NCI-H1105 treated with DMSO at 0.1 percent for 48 hours (cell line): ENCODE data around the gene COL20A1.

Experiments used
- DNase-seq: peaks from one replicate; lab custom pipeline; 2025; lab: John Stamatoyannopoulos, UW

COL20A1 gene

DNA sequence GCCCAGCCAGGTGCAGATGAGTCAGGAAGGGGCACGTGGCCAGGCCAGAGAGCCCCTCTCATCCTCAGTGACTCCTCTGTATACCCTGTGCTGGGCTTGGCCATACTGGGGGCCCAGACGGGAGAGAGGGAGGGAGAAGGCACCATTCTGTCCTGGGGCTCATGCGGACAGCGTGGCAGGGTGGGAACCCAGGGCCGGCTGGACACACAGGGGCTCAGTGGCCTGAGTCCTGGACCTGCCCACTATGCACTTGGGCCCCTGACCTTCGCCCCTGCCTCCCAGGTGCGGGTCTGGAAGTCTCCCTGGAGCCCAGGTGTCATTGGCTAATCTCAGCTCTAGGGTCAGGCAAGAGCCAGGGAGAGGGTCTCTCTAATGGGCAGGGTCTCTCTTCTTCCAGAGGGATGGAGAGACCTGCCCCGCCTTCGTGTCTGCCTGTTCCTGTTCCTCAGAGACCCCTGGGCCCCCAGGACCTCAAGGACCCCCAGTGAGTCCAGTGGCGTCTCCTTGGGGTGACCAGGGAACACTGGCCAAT, 27.7 kb downstream of the COL20A1 start:
- no peak for DNase-seq

DNA sequence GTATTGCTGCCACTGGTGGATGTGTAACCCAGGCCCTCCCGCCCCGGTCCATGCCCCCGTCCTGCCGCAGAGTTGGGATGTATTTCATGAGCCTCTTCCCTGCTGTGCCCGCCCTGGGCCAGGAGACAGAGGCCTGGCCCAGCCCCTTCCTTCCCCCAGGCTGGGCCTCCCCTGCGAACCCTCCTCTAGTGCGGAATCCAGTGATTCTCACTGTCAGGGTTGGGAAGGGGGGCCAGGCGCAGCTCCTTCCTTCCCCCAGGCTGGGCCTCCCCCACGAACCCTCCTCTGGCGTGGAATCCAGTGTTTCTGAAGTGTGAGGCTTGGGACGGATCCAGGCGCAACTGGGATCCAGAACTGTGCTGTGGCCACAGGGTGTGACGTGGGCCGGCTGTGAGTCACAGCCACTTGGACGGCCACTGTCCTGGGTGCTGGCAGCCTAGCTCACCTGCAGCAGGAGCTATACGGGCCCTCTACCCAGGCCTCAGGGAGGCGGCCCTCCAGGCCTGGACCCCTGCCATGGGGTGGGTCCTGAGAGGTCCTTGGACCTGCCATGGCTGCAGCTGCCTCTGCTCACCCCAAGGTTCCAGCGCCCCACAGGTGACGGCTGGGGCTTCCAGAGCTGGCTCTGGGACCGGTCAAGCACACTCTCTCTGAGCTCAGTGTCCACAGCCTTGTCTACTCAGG, 28.3 kb downstream of the COL20A1 start:
- DNase-seq: no peak

DNA sequence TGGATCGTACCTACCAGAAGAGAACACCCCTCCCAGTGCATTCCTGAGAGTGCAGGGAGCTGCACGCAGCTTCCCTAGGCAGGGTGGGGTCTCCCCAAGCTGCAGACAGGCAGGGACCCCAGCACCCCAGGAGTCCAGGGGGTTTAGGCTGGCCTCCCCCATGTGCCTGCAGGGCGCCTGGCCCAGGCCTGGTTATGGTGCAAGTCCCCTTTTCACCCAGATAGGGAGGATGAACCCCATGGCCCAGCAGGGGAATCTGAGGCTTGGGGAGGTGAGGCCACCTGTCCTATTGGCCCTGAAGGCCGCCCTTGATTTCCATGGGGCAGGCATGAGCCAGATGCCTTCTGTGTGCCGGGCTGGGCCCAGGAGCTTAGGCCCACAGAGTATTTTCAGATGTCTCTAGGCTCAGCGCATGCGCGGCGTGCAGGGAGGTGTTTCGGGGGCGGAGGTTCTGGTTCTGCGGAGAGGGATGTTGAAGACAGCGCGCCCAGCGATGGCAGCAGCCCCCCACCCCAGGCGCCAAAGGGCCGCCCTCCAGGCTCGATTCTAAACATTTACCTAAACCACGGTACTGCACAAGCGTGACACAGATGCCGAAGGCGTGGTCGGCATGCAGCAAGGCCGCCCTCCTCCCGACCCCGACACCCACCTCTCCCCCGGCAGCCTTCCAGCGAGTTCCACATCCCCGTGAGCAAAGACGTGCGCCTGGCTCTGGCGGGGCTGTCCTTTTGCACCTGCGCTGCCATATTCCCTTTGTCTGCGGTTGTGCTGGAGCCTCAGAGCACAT, 29.4 kb downstream of the COL20A1 start:
- no peak for DNase-seq

DNA sequence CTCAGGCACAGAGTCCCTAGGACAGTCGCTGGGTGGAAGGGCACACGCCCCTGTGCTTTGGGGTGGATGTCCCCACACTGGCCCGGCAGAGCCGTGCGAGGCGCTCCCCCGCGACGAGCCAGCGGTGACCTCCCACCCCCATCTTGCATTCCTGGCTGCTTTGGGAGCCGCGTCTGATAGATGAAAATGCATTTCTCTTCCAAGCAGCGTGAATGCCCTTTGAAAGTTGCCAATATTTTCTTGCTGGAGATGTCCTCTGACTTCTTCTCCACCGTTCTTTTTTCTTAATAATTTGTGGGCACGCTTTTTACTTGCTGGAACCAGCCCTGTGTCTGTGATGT, 29.9 kb downstream of the COL20A1 start:
- no peak for DNase-seq

DNA sequence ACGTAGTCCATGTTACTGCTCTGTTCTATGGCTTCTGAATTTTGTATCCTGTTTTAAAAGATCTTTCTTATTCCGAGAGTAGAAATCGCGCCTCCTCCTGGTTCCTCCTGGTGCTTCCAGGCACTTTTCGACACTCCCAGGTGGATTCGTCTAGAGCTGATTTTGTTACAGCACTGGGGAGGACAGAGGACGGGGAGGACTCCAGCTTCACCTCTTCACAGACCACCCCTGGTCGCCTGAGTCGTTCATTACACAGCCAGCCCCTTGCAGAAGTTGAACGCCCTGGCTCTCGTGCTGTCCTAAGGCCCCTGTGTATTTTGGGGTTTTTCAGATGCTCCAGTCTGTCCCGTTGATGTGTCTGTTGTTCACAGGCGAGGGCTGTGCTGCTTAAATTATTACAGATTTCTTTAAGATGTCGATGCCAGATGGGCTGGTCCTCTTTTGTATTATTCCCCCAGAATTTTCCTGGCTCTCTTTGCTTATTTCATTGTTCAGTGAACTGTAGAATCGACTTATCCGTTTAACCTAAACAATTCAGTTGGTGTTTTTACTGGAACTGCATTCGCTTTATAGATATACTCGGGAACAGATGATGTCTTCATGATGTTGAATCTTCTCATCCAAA, 30.5 kb downstream of the COL20A1 start:
- DNase-seq: no peak

DNA sequence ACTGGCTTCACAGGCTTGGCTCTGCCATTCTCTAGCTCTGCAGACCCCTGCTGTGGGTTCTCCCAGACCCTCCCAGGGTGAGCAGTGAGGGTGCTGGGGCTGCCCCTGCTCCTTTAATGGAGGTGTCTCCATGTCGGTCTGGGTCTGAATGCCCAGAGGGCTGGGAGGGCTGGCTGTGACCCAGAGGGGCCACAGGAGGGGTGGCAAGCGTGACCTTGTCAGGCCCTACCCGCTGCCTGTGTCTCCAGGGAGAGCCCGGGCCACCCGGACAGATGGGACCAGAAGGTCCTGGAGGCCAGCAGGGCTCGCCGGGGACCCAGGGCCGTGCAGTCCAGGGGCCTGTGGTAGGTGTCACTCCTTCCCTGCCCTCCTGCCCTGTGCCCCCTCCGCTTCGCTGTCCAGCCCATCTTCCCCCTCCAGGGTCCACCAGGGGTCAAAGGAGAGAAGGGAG, 32.1 kb downstream of the COL20A1 start:
- no peak for DNase-seq

DNA sequence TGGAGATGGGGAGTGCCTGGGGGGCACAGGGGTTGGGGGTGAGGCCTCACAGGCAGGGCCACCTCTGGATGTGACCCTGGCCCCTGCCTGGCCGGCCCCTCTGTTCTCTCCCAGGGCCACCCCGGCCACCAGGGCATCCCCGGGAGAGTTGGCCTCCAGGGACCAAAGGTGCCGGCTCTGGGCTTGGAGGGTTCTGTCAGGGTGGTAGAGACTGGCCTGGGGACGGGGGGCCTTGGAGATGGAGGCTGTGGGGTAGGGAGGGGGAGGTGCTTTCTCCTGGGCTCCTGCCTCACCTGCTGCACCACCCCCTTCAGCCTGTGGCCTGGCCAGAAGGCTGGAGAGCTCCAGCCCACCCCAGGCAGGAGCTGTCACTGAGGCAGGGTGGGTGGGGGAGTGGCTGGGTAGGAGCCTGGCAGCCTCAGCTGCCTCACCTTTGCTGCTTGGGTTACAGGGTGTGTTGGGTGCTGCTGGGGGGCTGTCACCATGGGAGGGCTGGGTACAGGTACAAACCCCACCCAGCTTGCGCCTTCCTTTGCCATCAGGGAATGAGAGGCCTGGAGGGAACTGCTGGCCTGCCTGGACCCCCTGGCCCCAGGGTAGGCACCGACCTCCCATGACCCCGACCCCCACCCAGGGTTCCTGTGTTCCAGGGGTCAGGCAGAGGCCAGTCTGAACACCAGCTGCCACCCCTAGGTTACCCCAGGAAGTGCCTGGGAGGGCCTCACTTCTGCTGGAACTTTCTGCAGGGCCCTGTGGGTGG, 32.7 kb downstream of the COL20A1 start:
- DNase-seq: no peak

DNA sequence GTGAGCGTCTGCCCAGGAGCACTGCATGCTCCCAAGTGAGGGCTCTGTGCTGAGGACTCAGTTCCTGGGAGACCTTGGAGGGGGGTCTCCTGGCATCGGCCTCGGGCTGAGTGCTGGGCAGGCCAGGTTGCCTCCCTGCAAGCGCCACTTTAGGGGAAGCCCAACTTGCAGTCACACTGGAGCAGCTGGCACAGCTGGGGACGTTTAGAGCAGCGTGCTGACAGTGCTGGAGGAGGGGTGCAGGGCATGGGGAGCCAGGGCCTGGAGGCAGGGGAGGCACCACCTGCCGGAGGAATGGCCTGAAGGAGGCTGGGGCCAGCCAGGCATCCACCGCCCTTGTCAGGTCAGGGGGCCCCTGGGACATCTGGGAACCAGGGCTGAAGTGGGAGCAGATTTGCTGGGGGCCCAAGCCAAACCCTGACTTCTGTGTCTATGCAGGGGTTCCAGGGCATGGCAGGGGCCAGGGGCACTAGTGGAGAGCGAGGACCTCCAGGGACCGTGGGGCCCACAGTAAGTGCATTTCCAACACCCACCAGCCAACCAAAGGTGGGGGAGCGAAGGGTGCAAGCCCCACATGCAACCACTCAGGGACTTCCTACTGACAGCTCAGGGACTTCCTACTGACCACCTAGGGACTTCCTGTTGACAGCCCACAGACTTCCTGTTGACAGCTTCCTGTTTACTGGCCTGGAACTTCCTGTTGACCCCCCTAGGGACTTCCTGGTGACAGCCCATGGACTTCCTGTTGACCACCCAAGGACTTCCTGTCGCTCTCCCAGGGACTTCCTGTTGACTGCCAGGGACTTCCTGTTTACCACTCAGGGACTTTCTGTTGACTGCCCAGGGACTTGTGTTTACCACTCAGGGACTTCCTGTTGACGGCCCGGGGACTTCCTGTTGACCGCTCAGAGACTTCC, 33.6 kb downstream of the COL20A1 start:
- DNase-seq: no peak

DNA sequence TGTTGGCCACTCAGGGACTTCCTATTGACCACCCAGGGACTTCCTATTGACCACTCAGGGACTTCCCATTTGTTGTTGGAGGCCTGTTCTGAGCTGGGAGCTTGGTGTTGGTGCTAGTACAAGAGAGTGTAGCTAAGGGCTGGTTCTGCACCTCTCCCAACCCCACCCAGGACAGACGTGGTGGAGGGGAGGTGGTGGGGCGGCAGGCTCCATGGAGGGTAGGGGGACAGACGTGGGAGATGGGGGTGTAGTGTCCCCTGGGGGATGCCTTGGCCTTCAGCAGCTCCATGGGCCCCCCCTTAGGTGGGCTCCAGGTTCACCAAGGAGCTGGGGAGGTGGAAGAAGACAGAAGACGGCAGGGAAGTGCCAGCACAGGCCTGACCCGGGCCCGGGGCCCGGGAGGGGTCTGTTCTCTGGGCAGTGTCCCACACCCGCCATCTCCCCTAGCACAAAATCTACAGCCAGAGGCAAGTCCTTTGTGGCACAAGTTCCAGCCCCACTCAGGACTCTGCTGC, 34.3 kb downstream of the COL20A1 start:
- no peak for DNase-seq

DNA sequence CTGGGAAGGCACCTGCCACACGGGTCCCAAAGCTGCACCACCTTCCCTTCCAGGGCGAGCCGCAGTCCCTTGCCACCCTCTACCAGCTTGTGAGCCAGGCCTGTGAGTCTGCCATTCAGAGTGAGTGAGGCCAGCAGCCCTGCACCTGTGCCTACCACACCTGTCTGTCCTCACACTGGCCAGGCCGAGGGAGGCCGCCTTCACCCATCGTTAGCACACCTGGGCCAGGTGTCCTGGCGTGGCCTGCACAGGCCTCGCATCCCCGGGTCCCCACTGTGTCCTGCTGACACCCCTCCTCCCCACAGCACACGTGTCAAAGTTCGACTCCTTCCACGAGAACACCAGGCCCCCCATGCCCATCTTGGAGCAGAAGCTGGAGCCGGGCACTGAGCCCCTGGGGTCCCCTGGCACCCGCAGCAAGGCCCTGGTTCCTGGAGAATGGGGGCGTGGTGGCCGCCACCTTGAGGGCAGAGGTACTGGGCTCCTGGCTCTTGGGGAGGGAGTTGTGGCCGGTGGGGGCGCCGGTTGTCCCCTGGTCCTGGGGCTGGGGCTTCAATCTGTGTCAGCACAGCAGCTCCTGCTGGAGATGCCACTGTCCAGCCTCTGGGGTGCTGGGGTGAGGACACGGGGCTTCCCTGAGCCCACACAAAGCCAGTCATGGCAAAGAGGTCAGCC, 35.2 kb downstream of the COL20A1 start:
- DNase-seq: no peak

DNA sequence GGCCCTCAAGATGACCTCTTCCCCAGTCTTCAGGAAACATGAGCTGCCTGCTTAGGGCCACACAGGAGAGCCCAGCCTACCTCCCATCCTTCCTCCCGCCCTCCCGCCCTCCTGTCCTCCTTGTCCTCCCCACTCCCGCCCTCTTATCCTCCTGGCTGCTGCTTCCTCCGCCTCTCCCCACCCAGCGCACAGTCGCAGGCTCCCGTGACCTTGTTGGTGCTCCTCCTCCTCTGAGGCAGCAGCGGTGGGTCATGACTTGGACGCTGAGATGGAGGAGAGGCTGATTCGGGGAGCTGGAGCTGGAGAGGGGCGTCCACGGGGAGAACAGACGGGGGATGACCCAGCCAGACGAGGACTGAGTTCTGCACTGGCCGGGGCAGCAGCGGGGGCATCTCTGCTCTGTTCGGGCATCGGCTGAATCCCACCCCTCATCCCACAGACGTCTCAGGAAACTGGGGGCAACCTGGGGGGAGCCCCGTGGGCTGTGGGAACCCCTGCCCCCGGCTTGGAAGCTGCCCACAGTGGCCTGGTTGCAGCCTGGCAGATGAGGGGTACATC, 35.8 kb downstream of the COL20A1 start:
- no peak for DNase-seq

DNA sequence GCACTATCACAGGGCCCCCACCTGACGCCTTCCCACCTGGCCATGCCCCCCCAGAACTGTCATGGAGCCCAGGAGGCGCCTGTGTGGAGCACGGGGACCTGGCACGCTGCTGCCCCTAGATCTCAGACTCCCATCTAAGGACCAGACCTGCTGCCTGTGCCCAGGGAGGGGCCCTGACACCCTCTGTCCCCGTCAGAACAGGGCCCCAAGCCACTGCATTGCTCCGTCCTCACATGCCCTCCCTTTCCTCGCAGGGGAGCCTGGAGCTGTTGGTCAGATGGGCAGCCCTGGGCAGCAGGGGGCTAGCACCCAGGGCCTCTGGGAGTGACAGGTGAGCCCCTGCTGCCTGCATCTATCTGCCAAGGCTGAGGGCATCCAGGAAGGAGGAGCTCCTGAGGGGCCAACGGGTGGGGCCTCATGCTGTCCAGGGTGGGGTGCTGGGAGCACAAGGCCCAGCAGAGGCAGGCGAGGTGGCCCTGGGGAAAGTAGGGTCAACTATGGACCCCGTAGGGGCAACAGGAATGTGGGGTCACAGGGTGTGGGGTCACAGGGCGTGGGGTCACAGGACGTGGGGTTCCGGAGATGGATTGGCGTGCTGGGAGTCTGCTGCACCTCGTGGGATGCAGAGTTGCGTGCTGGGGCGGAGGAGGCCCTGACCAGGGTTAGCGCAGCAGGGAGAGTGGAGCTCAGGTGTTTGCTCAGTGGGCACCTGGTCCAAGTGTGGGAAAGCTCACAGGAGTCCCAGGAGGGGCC, 36.5 kb downstream of the COL20A1 start:
- DNase-seq: no peak

DNA sequence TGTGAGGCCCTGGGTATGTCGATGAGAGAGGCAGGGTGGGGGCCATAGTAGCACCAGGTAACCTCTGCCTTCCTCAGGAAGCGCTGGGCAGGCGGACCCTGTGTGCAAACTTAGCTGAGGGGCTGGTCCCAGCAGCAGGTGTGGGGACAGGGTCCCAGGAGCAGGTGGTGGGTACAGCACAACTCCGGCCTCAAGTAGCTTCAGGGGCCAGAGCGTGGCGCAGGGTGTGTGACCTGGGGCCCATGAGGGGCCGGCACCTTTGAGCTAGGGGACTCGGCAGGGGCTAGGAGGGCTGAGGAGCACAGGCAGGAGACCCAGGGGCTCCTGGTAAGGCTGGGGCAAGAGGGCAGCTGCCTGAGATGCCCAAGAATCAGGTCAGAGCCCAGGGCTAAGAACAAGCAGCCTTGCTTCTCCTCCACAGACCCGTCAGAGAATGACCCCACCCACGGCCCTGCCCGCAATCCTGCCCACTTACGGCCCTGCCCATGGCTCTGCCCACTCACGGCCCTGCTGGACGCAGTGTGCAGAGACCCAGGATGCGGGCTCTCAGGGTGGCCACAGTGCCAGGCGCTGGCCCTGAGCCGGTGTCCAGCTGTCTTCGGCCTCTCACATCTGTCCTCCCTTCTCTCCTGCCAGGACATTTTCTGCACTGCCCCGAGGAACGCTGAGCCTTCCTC, 37.2 kb downstream of the COL20A1 start:
- DNase-seq: no peak

DNA sequence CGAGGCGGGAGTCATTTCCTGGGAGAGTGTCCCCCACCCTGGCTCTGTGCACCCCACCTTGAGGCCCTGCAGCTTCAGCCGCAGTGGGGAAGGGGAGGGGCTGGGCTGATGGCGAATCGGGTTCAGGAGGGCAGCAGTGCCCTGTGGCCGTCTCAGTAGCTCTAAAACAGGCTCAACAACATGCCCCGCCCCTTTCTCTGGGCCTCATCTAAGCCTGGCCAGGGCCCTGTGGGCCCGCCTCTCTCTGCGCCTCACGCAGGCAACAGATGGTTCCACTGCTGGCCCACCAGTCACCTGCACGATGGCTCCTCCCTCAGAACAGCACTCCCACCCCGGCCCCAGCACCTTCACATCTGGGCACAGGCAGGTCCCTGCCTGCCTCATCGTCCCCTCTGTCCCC, 38.0 kb downstream of the COL20A1 start:
- DNase-seq: no peak

DNA sequence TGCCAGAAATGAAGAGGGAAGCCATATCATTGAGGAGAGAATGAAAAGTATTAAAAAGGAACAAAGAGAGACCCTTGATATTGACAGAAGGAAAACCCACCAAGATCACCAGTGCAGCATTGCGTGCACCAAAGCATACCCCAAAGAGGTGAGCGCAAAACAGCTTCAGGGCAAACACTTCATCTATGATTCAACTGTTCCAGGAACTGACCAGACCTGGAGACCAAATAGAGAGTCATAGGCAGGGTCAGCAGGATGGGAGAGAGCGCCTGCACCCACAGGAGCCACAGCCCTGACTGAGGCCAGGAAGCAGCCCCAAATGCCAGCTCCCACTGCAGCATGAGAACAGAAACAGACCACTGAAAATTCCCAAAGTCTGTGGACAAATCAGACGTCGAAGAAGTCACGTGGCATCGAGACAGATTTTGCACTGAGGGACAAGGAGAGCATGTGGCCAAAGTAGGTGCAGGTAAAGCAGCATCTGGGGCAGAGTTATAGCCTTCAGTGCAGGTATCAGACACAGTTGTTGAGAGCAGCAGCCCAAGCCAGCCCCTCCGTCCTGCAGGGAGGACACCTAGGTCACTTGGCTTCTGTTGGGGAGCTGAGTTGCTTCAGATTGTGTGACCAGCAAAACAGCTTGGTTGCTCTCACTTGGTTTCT, 38.9 kb downstream of the COL20A1 start:
- no peak for DNase-seq

DNA sequence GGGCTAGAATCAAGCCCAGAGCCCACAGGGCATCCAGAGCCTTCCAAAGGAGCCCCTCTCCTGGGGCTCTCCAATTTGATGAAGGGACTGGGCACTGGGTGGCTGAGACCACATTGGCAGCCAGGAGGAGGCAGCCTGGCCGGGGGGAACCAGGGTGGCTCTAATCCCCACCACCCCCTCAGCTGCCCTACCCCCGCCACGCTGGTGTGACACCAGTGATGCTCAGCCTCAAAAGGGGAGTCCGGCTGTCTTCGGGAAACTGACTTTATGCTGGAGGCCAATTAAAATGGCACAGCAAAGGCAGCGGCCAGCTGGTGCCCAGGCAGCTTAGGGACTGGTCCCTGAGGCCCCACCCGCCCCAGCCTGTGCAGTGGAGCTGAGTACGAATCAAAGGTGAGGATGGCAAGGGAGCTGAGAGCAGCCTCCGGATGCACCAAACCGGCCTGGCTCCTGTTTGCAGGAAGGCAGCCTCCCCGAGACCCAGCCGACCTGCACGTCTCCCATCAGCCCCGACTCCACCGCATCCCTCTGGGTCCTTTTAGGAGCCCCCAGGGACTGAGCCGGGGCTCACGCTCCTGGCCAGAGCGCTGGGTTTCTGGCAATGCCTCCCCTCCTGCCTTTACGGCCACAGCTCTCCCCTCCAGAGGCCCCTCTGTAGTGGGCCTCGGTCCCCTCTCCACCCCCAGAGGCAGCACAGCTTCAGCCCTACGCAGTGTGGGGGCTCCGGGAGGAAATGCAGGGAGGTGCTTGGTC, 39.7 kb downstream of the COL20A1 start:
- no peak for DNase-seq

DNA sequence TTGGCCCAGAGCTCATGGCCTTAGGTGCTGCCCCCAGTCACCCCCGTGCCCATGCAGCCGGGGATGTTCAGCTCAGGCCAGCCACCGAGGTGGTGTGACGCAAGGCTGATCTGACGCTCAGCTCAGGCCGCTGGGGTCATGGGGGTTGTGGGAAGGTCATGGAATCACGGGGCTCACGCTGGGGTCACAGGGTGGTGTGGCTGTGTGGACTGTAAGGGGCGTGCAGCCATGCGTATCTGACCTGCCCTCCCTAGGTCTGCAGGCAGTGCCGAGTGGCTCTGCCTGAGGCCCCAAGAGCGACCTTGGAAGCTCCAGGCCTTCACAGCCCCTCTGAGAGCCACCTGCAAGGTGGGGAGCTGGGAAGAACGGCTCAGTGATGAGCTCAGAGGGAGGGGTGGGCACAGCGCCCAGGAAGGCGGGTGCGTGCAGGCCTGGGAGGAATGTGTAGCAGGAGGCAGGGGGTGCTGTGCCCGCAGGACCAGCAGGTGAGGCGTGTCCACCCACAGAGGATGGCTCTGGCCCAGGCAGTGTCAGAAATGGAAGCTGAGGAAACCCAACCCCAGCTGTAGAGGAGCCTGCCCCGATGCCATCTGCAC, 40.4 kb downstream of the COL20A1 start:
- DNase-seq: no peak
